Measurements from ENCODE around the gene TMX1.
A peak's percentile ranks its signal among the peaks of the same experiment; 100 is the strongest.
"Not testable (repeated sequence)": the region's sequence is repeated elsewhere in the genome, so short reads cannot be mapped to it uniquely, and the experiment has no call there.

TMX1 gene

DNA sequence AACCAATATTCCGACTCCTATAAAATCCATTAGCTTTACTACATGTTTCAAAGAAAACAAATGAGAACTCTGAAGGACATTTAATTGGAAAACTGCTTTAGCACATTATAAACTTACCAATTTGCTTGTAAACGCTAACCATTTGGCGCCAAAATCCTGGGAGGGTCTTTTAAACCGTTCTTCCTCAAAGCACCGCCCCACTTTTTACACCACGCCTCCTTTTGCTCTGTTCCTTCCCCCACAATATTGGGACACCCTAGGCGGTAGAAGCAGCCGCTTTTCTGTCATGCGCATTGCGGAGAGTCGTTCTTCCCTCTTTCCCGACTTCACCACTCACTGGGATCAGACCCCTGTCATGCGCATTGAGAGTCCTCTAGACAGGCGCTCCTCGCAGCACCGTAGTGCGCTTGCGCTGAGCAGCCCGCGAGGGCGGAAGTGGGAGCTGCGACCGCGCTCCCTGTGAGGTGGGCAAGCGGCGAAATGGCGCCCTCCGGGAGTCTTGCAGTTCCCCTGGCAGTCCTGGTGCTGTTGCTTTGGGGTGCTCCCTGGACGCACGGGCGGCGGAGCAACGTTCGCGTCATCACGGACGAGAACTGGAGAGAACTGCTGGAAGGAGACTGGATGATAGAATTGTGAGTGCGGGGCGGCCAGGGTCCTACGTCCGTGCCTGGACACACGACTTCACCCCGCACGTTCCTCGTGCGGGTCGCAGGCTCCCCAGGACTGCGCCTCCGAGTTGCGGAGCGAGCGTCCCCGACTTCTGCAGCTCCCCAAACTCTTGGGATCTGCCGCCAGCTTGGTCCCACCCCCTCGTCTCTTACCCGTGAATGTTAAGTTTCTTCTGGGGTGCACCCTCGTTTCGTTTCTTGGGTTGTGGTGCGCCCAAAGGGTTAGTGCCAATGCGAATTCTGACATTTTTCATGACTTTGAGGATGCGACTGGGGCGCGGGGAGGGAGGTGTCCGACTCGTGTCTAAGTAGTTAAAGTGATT, at the start of gene TMX1:
Gene TMX1, plus strand, starts transcription at position 435 of the 991 bp plus-strand sequence. Its CDS starts 46 bp downstream, at position 481.
- peak; percentile 99 to 100 for DNase-seq

DNA sequence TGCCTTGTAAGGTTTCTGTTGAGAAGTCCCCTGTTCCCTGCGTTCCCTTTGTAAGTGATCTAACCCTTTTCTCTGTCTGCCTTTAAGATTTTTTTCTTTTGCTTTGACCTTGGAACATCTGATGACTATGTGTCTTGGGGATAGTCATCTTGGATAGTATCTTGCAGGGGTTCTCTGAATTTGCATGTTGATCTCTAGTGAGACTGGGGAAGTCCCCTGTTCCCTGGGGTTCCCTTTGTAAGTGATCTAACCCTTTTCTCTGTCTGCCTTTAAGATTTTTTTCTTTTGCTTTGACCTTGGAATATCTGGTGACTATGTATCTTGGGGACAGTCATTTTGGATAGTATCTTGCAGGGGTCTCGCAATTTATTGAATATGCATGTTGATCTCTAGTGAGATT, 38.2 kb upstream of the TMX1 start:
- no peak for DNase-seq

GRCh38 chr14:51202914-51203665, 37.0 kb upstream of the TMX1 start:
- no peak for DNase-seq

GRCh38 chr14:51203881-51204280, 36.2 kb upstream of the TMX1 start:
- no peak for DNase-seq

DNA sequence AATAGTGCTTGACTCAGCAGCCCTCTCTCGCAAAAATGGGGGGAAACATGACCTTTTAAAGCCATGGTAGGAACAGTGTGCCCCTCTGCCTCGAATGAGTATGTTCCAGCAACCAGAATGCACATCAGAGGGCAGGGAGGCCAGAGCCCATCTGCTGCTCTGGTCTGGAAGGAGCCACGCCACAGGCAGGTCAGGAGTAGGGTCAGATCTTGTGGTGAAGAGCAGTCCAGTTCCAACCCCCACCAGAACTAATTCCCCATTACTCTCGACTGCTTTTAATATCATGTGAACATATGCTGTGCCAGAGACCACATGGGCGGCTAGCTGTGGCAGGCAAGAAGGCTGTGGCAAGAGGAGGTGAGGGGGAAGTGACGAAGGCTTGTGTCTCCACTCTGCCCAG, 34.6 kb upstream of the TMX1 start:
- DNase-seq: no peak

DNA sequence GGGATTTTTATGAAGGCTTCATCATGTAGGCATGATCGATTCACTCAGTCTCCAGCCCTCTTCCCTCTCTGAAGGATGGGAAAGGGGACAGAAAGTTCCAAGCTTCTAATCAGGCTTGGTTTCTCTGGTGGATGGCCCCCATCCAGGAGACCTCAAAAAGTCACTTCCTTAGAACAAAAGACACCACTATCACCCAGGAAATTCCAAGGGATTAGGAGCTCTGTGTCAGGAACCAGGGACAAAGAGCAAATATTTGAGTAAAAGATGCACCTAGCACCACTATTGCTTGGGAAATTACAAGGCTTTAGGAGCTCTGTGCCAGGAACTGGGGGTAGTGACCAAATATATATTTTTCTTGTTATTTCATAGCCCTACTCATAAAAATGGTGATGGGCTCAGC, 33.6 kb upstream of the TMX1 start:
- DNase-seq: no peak

GRCh38 chr14:51207621-51208020, 32.4 kb upstream of the TMX1 start:
- DNase-seq: peak in 1 of 2 experiments; percentile 46

- peak; percentile 47 to 86 for DNase-seq
Measured at GRCh38 chr14:51208982-51209381, 31.1 kb upstream of the TMX1 start.

DNA sequence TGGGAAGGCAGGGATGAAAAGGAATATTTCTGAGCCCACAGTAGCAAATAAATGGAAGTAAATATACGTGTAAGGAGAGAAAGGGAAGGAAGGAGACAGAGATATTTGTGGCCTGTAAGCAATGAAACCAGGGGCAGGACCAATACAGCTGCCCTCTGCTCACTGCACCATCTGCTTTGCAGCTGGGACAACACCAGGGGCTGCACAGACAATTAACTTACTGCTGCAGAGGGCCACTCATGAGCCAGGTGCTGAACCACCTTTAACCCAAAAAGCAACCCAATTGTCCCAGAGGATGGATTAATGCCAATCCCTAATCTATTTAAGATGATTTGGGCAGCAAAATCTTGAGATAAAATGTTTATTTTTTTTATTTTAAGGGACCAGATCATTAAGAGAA, 30.6 kb upstream of the TMX1 start:
- DNase-seq: peak; percentile 74 to 95

- DNase-seq: peak in 1 of 2 experiments; percentile 45
Measured at GRCh38 chr14:51210594-51210993, 29.5 kb upstream of the TMX1 start.

DNA sequence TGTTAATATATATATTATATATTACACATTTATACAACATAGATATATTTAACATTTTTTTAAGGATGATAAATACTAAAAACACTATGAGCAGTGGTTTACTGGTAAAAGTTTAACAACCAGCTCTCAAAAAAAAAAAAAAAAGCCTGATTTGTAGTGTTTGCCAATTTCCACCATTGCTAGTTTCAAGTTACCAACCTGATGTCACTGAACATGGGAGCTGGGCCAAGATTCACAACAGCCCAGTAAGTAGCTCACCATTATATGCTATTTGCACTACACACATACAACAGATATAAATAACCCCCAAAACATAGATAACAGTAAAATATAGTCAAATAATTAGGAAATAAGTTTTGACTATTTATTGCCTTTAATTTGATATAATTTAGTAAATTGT, 28.9 kb upstream of the TMX1 start:
- DNase-seq: peak; percentile 80 to 93

- DNase-seq: no peak
Measured at GRCh38 chr14:51216602-51217001, 23.4 kb upstream of the TMX1 start.

DNA sequence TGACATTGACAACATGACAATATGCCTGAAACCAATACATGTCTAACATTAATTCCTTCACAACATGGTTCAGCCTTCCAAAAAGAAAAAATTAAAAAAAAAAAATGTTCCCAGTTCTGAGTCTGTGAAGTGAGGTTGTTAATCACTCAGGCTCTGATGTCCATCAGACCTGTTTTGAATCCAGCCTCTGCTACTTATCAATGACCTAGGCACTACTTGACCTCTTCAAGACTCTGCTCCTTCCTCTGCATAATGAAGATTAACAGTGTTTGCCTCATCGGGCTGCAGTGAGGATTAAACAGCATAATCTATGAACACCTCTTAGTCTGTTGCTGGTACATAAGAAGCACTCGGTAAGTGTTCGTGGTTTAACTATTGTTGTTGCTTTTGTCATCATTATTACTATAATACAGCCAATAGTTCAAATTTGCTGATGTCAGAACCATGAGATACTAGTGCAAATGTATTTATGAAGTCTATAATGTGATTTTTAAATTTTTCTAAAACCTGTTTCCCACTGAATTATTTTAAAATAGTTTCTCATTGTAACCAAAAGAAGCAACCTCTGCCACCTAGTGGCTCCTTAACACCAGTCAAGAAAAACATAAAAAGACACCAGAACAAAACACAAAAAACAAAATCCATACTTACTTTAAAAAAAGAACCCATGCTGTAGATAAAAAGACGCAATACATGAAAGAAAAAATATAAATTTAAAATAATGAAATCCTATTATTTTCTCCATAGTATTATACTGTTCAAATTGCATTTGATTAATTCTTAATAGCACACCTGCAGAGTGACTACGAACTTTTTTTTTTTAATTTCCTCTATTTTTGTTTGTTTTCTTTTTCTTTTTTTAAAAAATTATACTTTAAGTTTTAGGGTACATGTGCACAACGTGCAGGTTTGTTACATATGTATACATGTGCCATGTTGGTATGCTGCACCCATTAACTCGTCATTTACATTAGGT, 20.3 kb upstream of the TMX1 start:
- peak; percentile 31 to 53 for DNase-seq

DNA sequence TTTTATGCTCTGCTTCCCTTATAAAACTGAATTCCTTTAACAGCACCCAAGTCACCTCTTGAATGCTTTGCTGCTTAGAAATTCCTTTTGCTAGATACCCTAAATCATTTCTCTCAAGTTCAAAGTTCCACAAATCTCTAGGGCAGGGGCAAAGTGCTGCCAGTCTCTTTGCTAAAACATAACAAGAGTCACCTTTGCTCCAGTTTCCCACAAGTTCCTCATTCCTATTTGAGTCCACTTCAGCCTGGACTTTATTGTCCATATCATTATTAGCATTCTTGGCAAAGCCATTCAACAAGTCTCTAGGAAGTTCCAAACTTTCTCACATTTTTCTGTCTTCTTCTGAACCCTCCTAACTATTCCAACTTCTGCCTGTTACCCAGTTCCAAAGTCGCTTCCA, 16.6 kb upstream of the TMX1 start:
- DNase-seq: not testable (repeated sequence)

GRCh38 chr14:51224551-51224950, 15.5 kb upstream of the TMX1 start:
- no peak for DNase-seq

DNA sequence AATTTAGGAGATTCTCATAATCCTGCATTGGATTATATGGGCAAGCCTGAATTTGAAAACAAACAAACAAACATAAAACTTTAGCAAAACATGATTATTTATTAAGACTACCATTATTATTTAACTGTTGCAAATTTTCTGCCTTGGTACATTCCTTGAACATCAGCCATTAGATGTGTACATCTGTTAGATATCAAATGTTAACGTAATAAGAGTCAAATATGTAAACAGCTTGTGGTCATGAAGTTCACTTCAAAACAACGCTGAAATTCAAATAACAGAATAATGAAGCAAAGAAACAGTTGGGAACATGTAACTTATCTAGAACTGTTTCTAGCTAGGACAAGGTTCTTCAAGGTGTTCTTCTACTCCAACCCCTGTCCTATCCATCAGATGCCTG, 14.3 kb upstream of the TMX1 start:
- DNase-seq: no peak

GRCh38 chr14:51228391-51228790, 11.7 kb upstream of the TMX1 start:
- DNase-seq: no peak

DNA sequence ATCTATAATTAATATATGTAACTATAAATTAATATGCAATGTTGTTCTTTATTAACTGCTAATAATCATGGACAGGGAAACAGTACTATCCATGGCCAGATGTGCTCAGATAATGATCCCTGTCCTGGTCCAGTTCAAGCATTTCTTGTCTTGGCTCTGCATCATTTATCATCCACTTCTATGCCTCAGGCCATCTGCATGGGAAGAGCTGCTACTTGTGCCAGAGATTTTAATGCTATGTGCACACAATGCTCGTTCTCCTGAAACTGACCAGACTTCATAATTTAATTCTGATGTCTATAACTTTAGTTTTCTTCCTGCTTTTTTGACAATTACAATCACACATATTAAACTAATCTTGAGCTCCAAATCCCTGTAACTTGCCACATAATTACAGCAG, 11.2 kb upstream of the TMX1 start:
- peak in 1 of 2 experiments; percentile 34 for DNase-seq

DNA sequence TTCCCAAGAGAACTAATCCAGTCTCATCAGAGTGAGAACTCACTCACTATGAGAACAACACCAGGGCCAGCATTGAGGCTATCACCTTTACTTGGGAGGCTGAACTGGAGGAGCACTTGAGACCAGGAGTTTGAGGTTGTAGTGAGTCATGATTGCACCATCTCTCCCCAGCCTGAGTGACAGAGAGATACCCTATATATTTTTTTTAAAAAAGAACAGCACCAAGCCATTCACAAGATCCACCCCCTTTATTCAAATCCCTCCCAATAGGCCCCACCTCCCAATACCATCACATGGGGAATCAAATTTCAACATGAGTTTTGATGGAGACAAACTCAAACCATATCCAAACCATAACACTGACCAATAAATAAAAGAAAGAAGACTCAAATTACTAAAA, 3.7 kb upstream of the TMX1 start:
- no peak for DNase-seq

- no peak for DNase-seq
Measured at GRCh38 chr14:51240804-51241380, 845 bp downstream of the TMX1 start.

GRCh38 chr14:51242545-51243490, 2.8 kb downstream of the TMX1 start:
- DNase-seq: no peak
